ENCODE data around the gene EGLN1.
A peak's percentile ranks its signal among the peaks of the same experiment; 100 is the strongest.

GRCh38 chr1:231337472-231338269 lies 84.4 kb downstream of the EGLN1 start, which contains the start of gene EXOC8:
- TF ChIP-seq CTCF (IDR thresholded peaks at IDR 0.05) (no peak), POLR2A (IDR thresholded peaks at IDR 0.05; ENCODE audit: low read depth) (peak; percentile 83)

Data from esophagus muscularis mucosa (tissue), 3 donors.